ENCODE results near the gene TOR1AIP2. TPM values are rescaled to one million over a fixed set of nuclear protein-coding genes. Genes with fewer than 3 reads are reported as not detected.
A peak's percentile ranks its signal among the peaks of the same experiment; 100 is the strongest.

Gene TOR1AIP2
- total RNA-seq, 1 experiment from 2014 or later: 73.9 TPM

DNA sequence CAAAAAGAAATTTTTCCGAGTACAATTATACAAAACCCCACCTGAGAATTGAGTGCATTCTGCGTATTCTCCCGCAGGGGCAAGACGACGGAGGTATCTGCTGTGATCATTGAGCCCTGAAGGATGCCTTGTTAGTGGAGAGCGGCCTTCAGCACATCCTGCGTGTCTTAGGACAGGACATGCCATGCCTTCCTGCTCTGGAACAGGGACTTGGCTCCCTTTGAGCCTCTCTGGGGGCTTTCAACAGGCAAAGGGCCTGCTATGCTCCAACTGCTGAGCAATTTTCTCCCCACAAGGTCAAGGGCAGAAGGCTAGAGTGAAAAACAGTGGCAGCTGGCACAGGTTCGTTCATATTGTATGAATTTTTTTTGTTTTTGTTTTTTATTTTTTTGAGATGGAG is 52.4 kb downstream of the TOR1AIP2 start:
- no peaks in the 10 kb centered on the region for H3K4me1 ChIP-seq (ENCODE audit: insufficient read depth, low read length)
- H2BK120ac ChIP-seq (ENCODE audit: low read depth, low read length, poor library complexity, severe bottlenecking): no peak overlapping the region
- no peaks in the 10 kb centered on the region for H3K79me2 ChIP-seq (ENCODE audit: insufficient read depth, low read length)
- H3K4me2 ChIP-seq (ENCODE audit: insufficient read depth, insufficient read length, low read length): no peak overlapping the region
- H3K4me3 Mint-ChIP-seq: no peak overlapping the region
- TF ChIP-seq, protein P1, sequence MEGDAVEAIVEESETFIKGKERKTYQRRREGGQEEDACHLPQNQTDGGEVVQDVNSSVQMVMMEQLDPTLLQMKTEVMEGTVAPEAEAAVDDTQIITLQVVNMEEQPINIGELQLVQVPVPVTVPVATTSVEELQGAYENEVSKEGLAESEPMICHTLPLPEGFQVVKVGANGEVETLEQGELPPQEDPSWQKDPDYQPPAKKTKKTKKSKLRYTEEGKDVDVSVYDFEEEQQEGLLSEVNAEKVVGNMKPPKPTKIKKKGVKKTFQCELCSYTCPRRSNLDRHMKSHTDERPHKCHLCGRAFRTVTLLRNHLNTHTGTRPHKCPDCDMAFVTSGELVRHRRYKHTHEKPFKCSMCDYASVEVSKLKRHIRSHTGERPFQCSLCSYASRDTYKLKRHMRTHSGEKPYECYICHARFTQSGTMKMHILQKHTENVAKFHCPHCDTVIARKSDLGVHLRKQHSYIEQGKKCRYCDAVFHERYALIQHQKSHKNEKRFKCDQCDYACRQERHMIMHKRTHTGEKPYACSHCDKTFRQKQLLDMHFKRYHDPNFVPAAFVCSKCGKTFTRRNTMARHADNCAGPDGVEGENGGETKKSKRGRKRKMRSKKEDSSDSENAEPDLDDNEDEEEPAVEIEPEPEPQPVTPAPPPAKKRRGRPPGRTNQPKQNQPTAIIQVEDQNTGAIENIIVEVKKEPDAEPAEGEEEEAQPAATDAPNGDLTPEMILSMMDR (conservative IDR thresholded peaks at IDR 0.05): no peak
- no peaks in the 10 kb centered on the region for H3K23me2 ChIP-seq (ENCODE audit: insufficient read length, low read depth, low read length, poor library complexity, severe bottlenecking)
- H3K27ac ChIP-seq (ENCODE audit: insufficient read length, low read depth, low read length): no peak overlapping the region
- no peak overlapping the region for H3K9ac ChIP-seq (ENCODE audit: extremely low read depth, insufficient read length, low read length)
- no peak overlapping the region for H2AFZ ChIP-seq (ENCODE audit: low read length)
- peaks cover 3% of the 10 kb centered on the region for H3K27me3 Mint-ChIP-seq (ENCODE audit: low read depth)
- no peak overlapping the region for H2BK20ac ChIP-seq (ENCODE audit: low read depth, low read length, poor library complexity, severe bottlenecking)
- H3K79me1 ChIP-seq (ENCODE audit: insufficient read depth, low read depth, low read length, poor library complexity, severe bottlenecking): no peaks in the 10 kb centered on the region
- H2BK5ac ChIP-seq (ENCODE audit: insufficient read length, low read length): no peak overlapping the region
- no peak overlapping the region for H4K91ac ChIP-seq (ENCODE audit: insufficient read length, low read depth, low read length)
- no peak overlapping the region for H2AK5ac ChIP-seq (ENCODE audit: insufficient read length, low read length)
- H4K8ac ChIP-seq (replicated peaks; ENCODE audit: insufficient read length, low read depth, low read length): no peak overlapping the region
- no peak overlapping the region for H3T11ph ChIP-seq (ENCODE audit: low read length)
- H3K56ac ChIP-seq (ENCODE audit: insufficient read length, low read depth, low read length): no peak overlapping the region
- H3K9me3 ChIP-seq (ENCODE audit: control insufficient read depth, low read depth, low read length): no peaks in the 10 kb centered on the region
- no peak overlapping the region for H2BK12ac ChIP-seq (ENCODE audit: insufficient read length, low read depth, low read length)
- H3K4ac ChIP-seq (ENCODE audit: low read depth, low read length): no peak overlapping the region
- H3K4me1 Mint-ChIP-seq: peaks cover 6 to 9% of the 10 kb centered on the region in 2 experiments
- no peak overlapping the region for H4K5ac ChIP-seq (ENCODE audit: insufficient read length, low read depth, low read length)
- H3K27me3 ChIP-seq (ENCODE audit: insufficient read depth, low read length): no peaks in the 10 kb centered on the region
- H3K14ac ChIP-seq (ENCODE audit: insufficient read depth, low read length): no peak overlapping the region
- no peaks in the 10 kb centered on the region for H4K20me1 ChIP-seq (ENCODE audit: control insufficient read depth, insufficient read depth, insufficient read length)
- no peak overlapping the region for H2BK15ac ChIP-seq (ENCODE audit: low read depth, low read length)
- H3K18ac ChIP-seq (ENCODE audit: insufficient read length, low read depth, low read length): no peak overlapping the region
- no peaks in the 10 kb centered on the region; a peak in 1 of 5 replicates for H3K9me3 Mint-ChIP-seq
- H3K36me3 Mint-ChIP-seq (ENCODE audit: insufficient read depth in 1 of 3, low read depth in 3 of 3): no peaks in the 10 kb centered on the region
- no CpG with 5 or more reads among the region's 8 CpGs for WGBS (ENCODE audit: extremely low coverage, insufficient read length, low lambda C conversion rate)
- peak; percentile 21 for DNase-seq
- no peak overlapping the region for H3K27ac Mint-ChIP-seq
- no peak overlapping the region for H3K23ac ChIP-seq (ENCODE audit: insufficient read length, low read depth, low read length)

Measured in H9 (cell line).